Adrenal gland (tissue), 5 donors: Measurements from ENCODE around the gene GRIN2B.

Source experiments
- CTCF ChIP-seq, 6 experiments: fragments of 450-650 bp in 4 of 6; fragments of 200-600 bp in 2 of 6; sonication (generic) in 1 of 6; IDR thresholded peaks; 1 replicate in 5 of 6; 2 replicates in 1 of 6; pipeline versions ENCODE4 v1.5.1 to v1.8.0; 2016 to 2021; ENCODE audit warnings: antibody characterized with exemption in 6 of 6, mild to moderate bottlenecking in 2 of 6, moderate library complexity in 1 of 6
- POLR2A ChIP-seq, 2 donors: fragments of 450-650 bp; IDR thresholded peaks; one replicate each; pipeline ENCODE4 v1.6.1; 2017; ENCODE audit warnings: antibody characterized with exemption in 2 of 2, mild to moderate bottlenecking in 2 of 2, moderate library complexity in 1 of 2
- donor health status: DM: no; HTN: no; CAD: no.

- TF ChIP-seq POLR2A (IDR thresholded peaks at IDR 0.05) (no peak), CTCF (IDR thresholded peaks at IDR 0.05) (no peak)
Measured at GRCh38 chr12:13973996-13974395, 7.4 kb downstream of the GRIN2B start.
